ENCODE measurements around the gene NDFIP2. TPM values are rescaled to one million over a fixed set of nuclear protein-coding genes. Genes with fewer than 3 reads are reported as not detected.

Gene NDFIP2
- total and polyA plus RNA-seq, 2 donors (not counting 3 experiments of a cell fraction or from before 2014, with no cell fraction given) = 7.9 to 18.5 TPM

DNA sequence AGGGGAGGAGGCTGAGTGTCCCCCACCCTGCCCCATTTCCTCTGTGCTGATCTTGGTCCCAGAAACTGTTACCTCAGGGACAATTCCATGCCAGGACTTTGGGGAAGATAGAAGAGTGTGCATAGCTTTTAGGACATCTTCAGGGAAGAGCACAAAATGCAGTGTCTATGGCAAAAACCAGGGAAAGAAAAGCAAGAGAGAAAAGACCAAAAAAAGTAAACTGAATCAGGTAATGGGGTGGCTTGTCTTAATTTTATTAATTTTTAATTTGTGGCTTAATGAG, 109.4 kb downstream of the NDFIP2 start:
- dilution Hi-C loops (cut with MboI; ENCODE audit: extremely low pct_ligation_motif_present, low sequenced_read_pairs) = no loop called here

More for the DNA sequence above, 109.4 kb downstream of the NDFIP2 start:
- POLR2A ChIA-PET = no interaction called here
- H3K4me2 ChIP-seq (ENCODE audit: insufficient read depth, low read length) = no peak overlapping the region
- no peaks in the 10 kb centered on the region for H3K36me3 ChIP-seq (ENCODE audit: control insufficient read depth in 2 of 2, extremely low read depth in 1 of 2, insufficient read depth in 2 of 2, low read length in 2 of 2)
- no peak for DNase-seq (ENCODE audit: low read depth, low spot score)
- H4K20me1 ChIP-seq (replicated peaks; ENCODE audit: control insufficient read depth, extremely low read depth, insufficient read depth, low read length) = no peaks in the 10 kb centered on the region
- no peak for FAIRE-seq
- no peaks in the 10 kb centered on the region for H3K79me2 ChIP-seq (ENCODE audit: control insufficient read depth, insufficient read depth, low read length)
- no peak overlapping the region for H3K27ac ChIP-seq (ENCODE audit: insufficient read depth, low read depth, low read length)
- CTCF ChIA-PET = no interaction called here
- H3K4me3 ChIP-seq (replicated peaks in 1 of 3; ENCODE audit: insufficient read depth in 1 of 3, low read depth in 1 of 3, low read length in 3 of 3) = no peak overlapping the region
- BruUV-seq (replicated peaks) = no TSS peak
- H3K9me3 ChIP-seq (replicated peaks; ENCODE audit: control insufficient read depth, insufficient read depth, low read length) = no peaks in the 10 kb centered on the region
- intact Hi-C loops (cut with micrococcal nuclease) = no loop called here
- TF ChIP-seq POLR2AphosphoS5 (IDR thresholded peaks at IDR 0.05; ENCODE audit: insufficient read depth, low read depth, low read length) (no peak), JUN (IDR thresholded peaks at IDR 0.05; ENCODE audit: borderline replicate concordance, insufficient read depth, insufficient read length, low read depth) (no peak), POLR2A (IDR thresholded peaks at IDR 0.05; ENCODE audit: low read depth, low read length) (no peak), FOS (IDR thresholded peaks at IDR 0.05; ENCODE audit: borderline replicate concordance, insufficient read depth, low read length) (no peak), EZH2 (IDR thresholded peaks at IDR 0.05; ENCODE audit: borderline replicate concordance, low read depth, low read length, severe bottlenecking) (no peak), MYC (IDR thresholded peaks at IDR 0.05; ENCODE audit: low read depth, low read length) (no peak), GATA2 (IDR thresholded peaks at IDR 0.05; ENCODE audit: insufficient read depth, insufficient read length, low read depth, low read length) (no peak)
- TF ChIP-seq, protein P1, sequence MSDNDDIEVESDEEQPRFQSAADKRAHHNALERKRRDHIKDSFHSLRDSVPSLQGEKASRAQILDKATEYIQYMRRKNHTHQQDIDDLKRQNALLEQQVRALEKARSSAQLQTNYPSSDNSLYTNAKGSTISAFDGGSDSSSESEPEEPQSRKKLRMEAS (IDR thresholded peaks at IDR 0.05; ENCODE audit: insufficient read depth, insufficient read length) = no peak
- TF ChIP-seq, protein P2, sequence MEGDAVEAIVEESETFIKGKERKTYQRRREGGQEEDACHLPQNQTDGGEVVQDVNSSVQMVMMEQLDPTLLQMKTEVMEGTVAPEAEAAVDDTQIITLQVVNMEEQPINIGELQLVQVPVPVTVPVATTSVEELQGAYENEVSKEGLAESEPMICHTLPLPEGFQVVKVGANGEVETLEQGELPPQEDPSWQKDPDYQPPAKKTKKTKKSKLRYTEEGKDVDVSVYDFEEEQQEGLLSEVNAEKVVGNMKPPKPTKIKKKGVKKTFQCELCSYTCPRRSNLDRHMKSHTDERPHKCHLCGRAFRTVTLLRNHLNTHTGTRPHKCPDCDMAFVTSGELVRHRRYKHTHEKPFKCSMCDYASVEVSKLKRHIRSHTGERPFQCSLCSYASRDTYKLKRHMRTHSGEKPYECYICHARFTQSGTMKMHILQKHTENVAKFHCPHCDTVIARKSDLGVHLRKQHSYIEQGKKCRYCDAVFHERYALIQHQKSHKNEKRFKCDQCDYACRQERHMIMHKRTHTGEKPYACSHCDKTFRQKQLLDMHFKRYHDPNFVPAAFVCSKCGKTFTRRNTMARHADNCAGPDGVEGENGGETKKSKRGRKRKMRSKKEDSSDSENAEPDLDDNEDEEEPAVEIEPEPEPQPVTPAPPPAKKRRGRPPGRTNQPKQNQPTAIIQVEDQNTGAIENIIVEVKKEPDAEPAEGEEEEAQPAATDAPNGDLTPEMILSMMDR (IDR thresholded peaks at IDR 0.05; ENCODE audit: extremely low read depth in 1 of 2, insufficient read depth in 1 of 2, low read depth in 1 of 2, low read length in 2 of 2) = no peak
- no peak overlapping the region for H3K9ac ChIP-seq (replicated peaks; ENCODE audit: extremely low read depth, insufficient read depth, low read length)
- no peaks in the 10 kb centered on the region for H3K9me1 ChIP-seq (replicated peaks; ENCODE audit: control insufficient read depth, extremely low read depth, insufficient read depth, low read length)
- no peaks in the 10 kb centered on the region for H3K4me1 ChIP-seq (ENCODE audit: control insufficient read depth, extremely low read depth, insufficient read depth, low read length)
- no peaks in the 10 kb centered on the region for H3K27me3 ChIP-seq (ENCODE audit: control insufficient read depth in 2 of 2, insufficient read depth in 2 of 2, low read length in 2 of 2)
- no peak overlapping the region for H2AFZ ChIP-seq (ENCODE audit: low read depth, low read length)

Data from endothelial cell of umbilical vein (primary cell).